ENCODE results near the gene ARHGAP42.

The ARHGAP42 gene

GRCh38 chr11:100991541-100991940 is 304.5 kb downstream of the ARHGAP42 start:
- POLR2A ChIA-PET = no interaction called here
- CTCF ChIA-PET = interaction anchor here (1.5 kb wide), 1 partner anchor 13 kb away, joined by 4 read pairs; no protein-coding TSS in a partner anchor
- TF ChIP-seq CTCF (IDR thresholded peaks at IDR 0.05; ENCODE audit: insufficient read depth, low read length, missing control alignments) = no peak
- H3K4me3 ChIP-seq (ENCODE audit: low read depth, low read length) = no peak overlapping the region
- DNase-seq (ENCODE audit: low read depth, low spot score) = peak; percentile 10

- H3K4me3 ChIP-seq (ENCODE audit: low read depth, low read length) = no peak overlapping the region
- no peak for TF ChIP-seq CTCF (IDR thresholded peaks at IDR 0.05; ENCODE audit: insufficient read depth, low read length, missing control alignments)
- DNase-seq (ENCODE audit: low read depth, low spot score) = no peak
- ChIA-PET POLR2A (no interaction called here), CTCF (no interaction called here)
These were observed 307.9 kb downstream of the ARHGAP42 start for GRCh38 chr11:100994966-100995365.

- H3K4me3 ChIP-seq (ENCODE audit: low read depth, low read length) = no peak overlapping the region
- no peak for DNase-seq (ENCODE audit: low read depth, low spot score)
- ChIA-PET POLR2A (no interaction called here), CTCF (no interaction called here)
- no peak for TF ChIP-seq CTCF (IDR thresholded peaks at IDR 0.05; ENCODE audit: insufficient read depth, low read length, missing control alignments)
These were observed 312.7 kb downstream of the ARHGAP42 start for GRCh38 chr11:100999756-101000155.

- no peak overlapping the region for H3K4me3 ChIP-seq (ENCODE audit: low read depth, low read length)
- ChIA-PET CTCF (no interaction called here), POLR2A (no interaction called here)
- no peak for DNase-seq (ENCODE audit: low read depth, low spot score)
- no peak for TF ChIP-seq CTCF (IDR thresholded peaks at IDR 0.05; ENCODE audit: insufficient read depth, low read length, missing control alignments)
These were observed 316.4 kb downstream of the ARHGAP42 start for GRCh38 chr11:101003468-101003867.

GRCh38 chr11:101008961-101009689 is 322.0 kb downstream of the ARHGAP42 start:
- DNase-seq (ENCODE audit: low read depth, low spot score) = no peak
- H3K4me3 ChIP-seq (ENCODE audit: low read depth, low read length) = no peak overlapping the region
- TF ChIP-seq CTCF (IDR thresholded peaks at IDR 0.05; ENCODE audit: insufficient read depth, low read length, missing control alignments) = no peak
- CTCF ChIA-PET = no interaction called here
- POLR2A ChIA-PET = no interaction called here

- ChIA-PET CTCF (no interaction called here), POLR2A (no interaction called here)
- no peak for TF ChIP-seq CTCF (IDR thresholded peaks at IDR 0.05; ENCODE audit: insufficient read depth, low read length, missing control alignments)
- DNase-seq (ENCODE audit: low read depth, low spot score) = no peak
- no peak overlapping the region for H3K4me3 ChIP-seq (ENCODE audit: low read depth, low read length)
These were observed 322.6 kb downstream of the ARHGAP42 start for GRCh38 chr11:101009690-101010055.

Measured in AG04449 (cell line).